GM12892 (cell line): ENCODE measurements around the gene HNF4A.

Experiments used
- POLR2A ChIP-seq: IDR thresholded peaks from 2 replicates; pipeline ENCODE4 v1.6.1; 2011; ENCODE audit warnings: low read depth, low read length, control low read depth
- POLR2AphosphoS5 ChIP-seq: IDR thresholded peaks from 2 replicates; pipeline ENCODE4 v1.6.1; 2011; ENCODE audit warnings: low read depth, low read length, control low read depth

DNA sequence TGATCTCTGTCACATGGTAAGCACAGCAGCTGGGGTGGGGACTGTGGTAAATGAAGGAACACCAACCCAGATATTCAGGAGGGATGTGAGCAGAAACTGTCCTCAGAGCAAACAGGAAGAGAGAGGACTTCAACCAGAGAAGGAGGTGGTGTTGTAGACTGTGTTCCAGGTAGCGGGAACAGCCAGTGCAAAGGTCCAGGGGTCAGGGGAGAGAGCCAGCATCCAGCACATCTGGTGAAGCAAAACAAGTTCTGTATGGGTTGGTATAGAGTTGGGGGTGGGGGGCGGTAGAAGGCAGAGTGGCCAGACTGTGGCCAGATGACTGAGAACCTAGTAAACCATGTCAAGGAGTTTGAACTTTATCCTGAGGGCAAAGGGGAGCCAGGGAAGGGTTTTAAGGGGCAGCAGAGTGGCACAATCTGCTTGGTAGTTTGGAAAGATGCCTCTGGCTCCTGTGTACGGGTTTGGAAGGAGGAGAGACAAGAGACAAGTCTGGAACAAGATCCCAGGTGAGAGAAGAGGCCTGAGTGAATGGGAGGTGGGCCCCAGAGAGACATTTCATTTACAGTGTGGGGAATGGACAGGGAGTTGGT lies 92.4 kb downstream of the HNF4A start:
- TF ChIP-seq POLR2AphosphoS5 (no peak), POLR2A (no peak)
